MCF 10A (cell line): ENCODE data around the gene SMS. TPM values are rescaled to one million over a fixed set of nuclear protein-coding genes. Genes with fewer than 3 reads are reported as not detected.
"Not testable (repeated sequence)": the region's sequence is repeated elsewhere in the genome, so short reads cannot be mapped to it uniquely, and the experiment has no call there.

Experiments
- BruUV-seq: library from RNA; stranded (reverse); fragments of 400-500 nt; replicated peaks from 2 replicates; lab custom pipeline; 2021; lab: Mats Ljungman, UMichigan
- CTCF ChIA-PET: fragments of 300-600 bp; sonication (Branson Sonifier 250); formaldehyde crosslinking; extraction: SDS; loops from one replicate; lab custom pipeline; 2021; ENCODE audit warnings: antibody characterized with exemption, inconsistent platforms; lab: Yijun Ruan, JAX
- POLR2A ChIA-PET: fragments of 300-600, 350-650 bp; sonication (Branson Sonifier 250); formaldehyde crosslinking; extraction: SDS; loops from one replicate; lab custom pipeline; 2020; ENCODE audit warnings: antibody characterized with exemption, inconsistent platforms; lab: Yijun Ruan, JAX
- DNase-seq: peaks from one replicate; pipeline ENCODE4 v3.0.0-alpha.2; 2018; ENCODE audit not compliant: unreplicated experiment
- H3K27ac Mint-ChIP-seq: one replicate; pipeline ENCODE4 v1.8.0; 2022; ENCODE audit warnings: mild to moderate bottlenecking, low read depth, mixed read lengths; ENCODE audit not compliant: unreplicated experiment
- H3K27me3 Mint-ChIP-seq: one replicate; pipeline ENCODE4 v1.8.0; 2022; ENCODE audit warnings: mixed read lengths; ENCODE audit not compliant: insufficient read depth, unreplicated experiment
- H3K36me3 Mint-ChIP-seq: one replicate; pipeline ENCODE4 v1.8.0; 2022; ENCODE audit warnings: mild to moderate bottlenecking, moderate library complexity, mixed read lengths; ENCODE audit not compliant: insufficient read depth, unreplicated experiment
- H3K4me1 Mint-ChIP-seq: one replicate; pipeline ENCODE4 v1.8.0; 2022; ENCODE audit warnings: mixed read lengths; ENCODE audit not compliant: insufficient read depth, unreplicated experiment
- H3K4me3 Mint-ChIP-seq: one replicate; pipeline ENCODE4 v1.8.0; 2022; ENCODE audit warnings: mild to moderate bottlenecking, moderate library complexity, mixed read lengths; ENCODE audit not compliant: unreplicated experiment
- H3K9me3 Mint-ChIP-seq: one replicate; pipeline ENCODE4 v1.8.0; 2022; ENCODE audit warnings: mixed read lengths; ENCODE audit not compliant: unreplicated experiment
- CTCF ChIP-seq: fragments of 200-600 bp; IDR thresholded peaks from one replicate; pipeline ENCODE4 v1.8.0; 2022; ENCODE audit warnings: antibody characterized with exemption, mild to moderate bottlenecking; ENCODE audit not compliant: unreplicated experiment
- intact Hi-C: fragments of 100-400 bp; cut with micrococcal nuclease; formaldehyde crosslinking; loops from 2 replicates; pipeline ENCODE4 v1.14.1; 2022
- total RNA-seq: library from RNA; stranded (reverse); gene quantifications from 2 replicates; pipeline ENCODE4 v1.2.3, GENCODE V29; 2022

Gene SMS
- total RNA-seq, 1 experiment from 2014 or later, result 160 TPM

GRCh38 chrX:21949689-21950088, 9.2 kb downstream of the SMS start:
- no peaks in the 10 kb centered on the region for H3K9me3 Mint-ChIP-seq
- intact Hi-C loops, result no loop called here
- H3K36me3 Mint-ChIP-seq, result no peaks in the 10 kb centered on the region
- peaks cover 46% of the 10 kb centered on the region for H3K27me3 Mint-ChIP-seq
- ChIA-PET POLR2A (interaction anchor here (2.3 kb wide), 1 partner anchor 23 kb away, joined by 11 read pairs; no protein-coding TSS in a partner anchor), CTCF (interaction anchor here (0.6 to 1.6 kb wide), 5 partner anchors 15 to 1685 kb away, joined by 3 to 7 read pairs (median 3); no protein-coding TSS in a partner anchor)
- no peak for DNase-seq
- no peak overlapping the region for H3K4me3 Mint-ChIP-seq
- H3K4me1 Mint-ChIP-seq, result peaks cover 14% of the 10 kb centered on the region
- no TSS peak for BruUV-seq
- TF ChIP-seq CTCF, result no peak
- no peak overlapping the region for H3K27ac Mint-ChIP-seq

GRCh38 chrX:21950557-21950956, 10.0 kb downstream of the SMS start:
- H3K36me3 Mint-ChIP-seq, POLR2A ChIA-PET, H3K4me3 Mint-ChIP-seq, H3K27ac Mint-ChIP-seq, DNase-seq, BruUV-seq, H3K9me3 Mint-ChIP-seq, intact Hi-C loops: not testable (repeated sequence)
- Mint-ChIP-seq H3K27me3 (peaks cover 55% of the 10 kb centered on the region), H3K4me1 (peaks cover 17% of the 10 kb centered on the region)
- CTCF ChIA-PET, result interaction anchor here (0.6 to 1.6 kb wide), 8 partner anchors 8 to 1819 kb away, joined by 3 to 7 read pairs (median 3); no protein-coding TSS in a partner anchor

DNA sequence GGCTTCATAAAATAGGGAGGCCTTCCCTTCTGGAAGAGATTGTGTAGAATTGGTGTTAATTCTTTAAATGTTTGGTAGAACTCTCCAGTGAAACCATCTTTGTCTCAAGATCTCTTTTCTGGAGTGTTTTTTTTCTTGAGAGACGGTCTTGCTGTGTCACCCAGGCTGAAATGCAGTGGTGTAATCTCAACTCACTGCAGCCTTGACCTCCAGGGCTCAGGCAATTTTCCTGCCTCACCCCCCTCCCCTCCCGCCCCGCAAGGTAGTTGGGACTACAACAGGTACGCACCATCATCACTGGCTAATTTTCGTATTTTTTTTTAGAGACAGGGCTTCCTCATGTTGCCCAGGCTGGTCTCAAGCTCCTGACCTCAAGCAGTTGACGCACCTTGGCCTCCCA, 12.1 kb downstream of the SMS start:
- ChIA-PET POLR2A (interaction anchor here (0.7 to 1.2 kb wide), 2 partner anchors 170 to 418 kb away, joined by 3 read pairs; no protein-coding TSS in a partner anchor), CTCF (no interaction called here)
- TF ChIP-seq CTCF, result no peak
- H3K9me3 Mint-ChIP-seq, result no peaks in the 10 kb centered on the region
- DNase-seq, result no peak
- no peak overlapping the region for H3K4me3 Mint-ChIP-seq
- peaks cover 7% of the 10 kb centered on the region for H3K36me3 Mint-ChIP-seq
- H3K27me3 Mint-ChIP-seq, result peaks cover 65% of the 10 kb centered on the region
- no peak overlapping the region for H3K27ac Mint-ChIP-seq
- peaks cover 9% of the 10 kb centered on the region for H3K4me1 Mint-ChIP-seq
- intact Hi-C loops, result no loop called here
- BruUV-seq, result no TSS peak

DNA sequence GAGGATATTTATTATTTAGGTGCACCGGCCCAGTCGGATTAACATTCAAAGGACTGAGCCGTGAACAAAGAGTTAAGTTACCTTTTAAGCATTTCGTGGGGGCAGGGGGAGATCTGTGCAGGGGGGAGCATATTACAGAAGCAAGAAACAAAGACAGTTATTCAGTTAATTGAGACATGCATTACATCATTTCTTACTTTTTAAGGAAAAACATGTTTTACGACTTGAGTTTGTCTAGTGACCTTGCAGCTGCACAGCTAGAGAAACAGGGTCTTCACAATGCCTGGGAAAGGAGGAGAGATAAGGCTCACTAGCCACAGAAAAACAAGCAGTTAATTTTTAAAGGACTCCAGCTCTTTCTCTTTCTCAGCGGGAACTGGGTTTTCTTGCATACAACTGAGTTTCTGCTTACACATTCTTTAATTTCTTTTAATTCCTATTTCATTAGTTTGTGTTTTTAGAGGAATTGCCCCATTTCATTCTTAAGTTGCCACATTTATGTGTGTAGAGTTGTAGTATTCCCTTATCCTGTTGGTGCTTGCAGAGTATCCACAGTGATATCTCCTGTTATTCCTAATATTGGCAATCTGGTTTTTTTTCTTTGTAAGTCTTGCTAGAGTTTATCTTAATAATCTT, 12.8 kb downstream of the SMS start:
- H3K9me3 Mint-ChIP-seq, DNase-seq, BruUV-seq, H3K36me3 Mint-ChIP-seq, H3K4me3 Mint-ChIP-seq, H3K27ac Mint-ChIP-seq, intact Hi-C loops, H3K4me1 Mint-ChIP-seq: not testable (repeated sequence)
- peaks cover 69% of the 10 kb centered on the region for H3K27me3 Mint-ChIP-seq
- POLR2A ChIA-PET, result interaction anchor here (0.7 to 1.2 kb wide), 2 partner anchors 169 to 419 kb away, joined by 3 read pairs; no protein-coding TSS in a partner anchor
- CTCF ChIA-PET, result interaction anchor here (0.5 to 0.7 kb wide), 5 partner anchors 10 to 1425 kb away, joined by 3 to 5 read pairs (median 4); no protein-coding TSS in a partner anchor
